Glutamatergic neuron (in vitro differentiated cells): ENCODE measurements around the gene L3MBTL1. TPM values are rescaled to one million over a fixed set of nuclear protein-coding genes. Genes with fewer than 3 reads are reported as not detected.

Experiments used
- DNase-seq: peaks from one replicate; pipeline ENCODE4 v3.0.0; 2022
- H3K27ac Mint-ChIP-seq: one replicate; pipeline ENCODE4 v1.8.0; 2020; ENCODE audit warnings: mild to moderate bottlenecking, mixed read lengths, inconsistent platforms; ENCODE audit not compliant: unreplicated experiment
- H3K27me3 Mint-ChIP-seq: one replicate; pipeline ENCODE4 v1.8.0; 2020; ENCODE audit warnings: mild to moderate bottlenecking, moderate library complexity, mixed read lengths, inconsistent platforms; ENCODE audit not compliant: unreplicated experiment
- H3K36me3 Mint-ChIP-seq: one replicate; pipeline ENCODE4 v1.8.0; 2020; ENCODE audit warnings: mild to moderate bottlenecking, mixed read lengths, inconsistent platforms; ENCODE audit not compliant: unreplicated experiment
- H3K4me1 Mint-ChIP-seq: one replicate; pipeline ENCODE4 v1.8.0; 2020; ENCODE audit warnings: mild to moderate bottlenecking, low read depth, mixed read lengths, inconsistent platforms; ENCODE audit not compliant: unreplicated experiment
- H3K4me3 Mint-ChIP-seq: one replicate; pipeline ENCODE4 v1.8.0; 2020; ENCODE audit warnings: mild to moderate bottlenecking, mixed read lengths, inconsistent platforms; ENCODE audit not compliant: unreplicated experiment
- H3K9me3 Mint-ChIP-seq: one replicate; pipeline ENCODE4 v1.8.0; 2020; ENCODE audit warnings: mild to moderate bottlenecking, moderate library complexity, mixed read lengths, inconsistent platforms; ENCODE audit not compliant: unreplicated experiment
- CTCF ChIP-seq: fragments of 200-600 bp; sonication (generic); IDR thresholded peaks from one replicate; pipeline ENCODE4 v1.5.0; 2021; ENCODE audit not compliant: partially characterized antibody, unreplicated experiment
- total RNA-seq: library from RNA; stranded (reverse); fragmentation: NEBNext Ultra II Directional; extraction: Animal tissue kit (Norgen Biotek cat#: 25700); gene quantifications from one replicate; pipeline ENCODE4 v1.2.1, GENCODE V29; 2021; ENCODE audit not compliant: unreplicated experiment

Gene L3MBTL1
- total RNA-seq, 1 donor from 2014 or later, result 19.9 TPM

GRCh38 chr20:43506238-43506637 lies 1.3 kb upstream of the L3MBTL1 start:
- Mint-ChIP-seq H3K27me3 (peaks cover 12% of the 10 kb centered on the region), H3K4me3 (peak overlapping the region; percentile 27), H3K4me1 (no peaks in the 10 kb centered on the region), H3K27ac (no peak overlapping the region), H3K9me3 (peaks cover 2% of the 10 kb centered on the region), H3K36me3 (no peaks in the 10 kb centered on the region)
- DNase-seq, result no peak
- no peak for TF ChIP-seq CTCF

DNA sequence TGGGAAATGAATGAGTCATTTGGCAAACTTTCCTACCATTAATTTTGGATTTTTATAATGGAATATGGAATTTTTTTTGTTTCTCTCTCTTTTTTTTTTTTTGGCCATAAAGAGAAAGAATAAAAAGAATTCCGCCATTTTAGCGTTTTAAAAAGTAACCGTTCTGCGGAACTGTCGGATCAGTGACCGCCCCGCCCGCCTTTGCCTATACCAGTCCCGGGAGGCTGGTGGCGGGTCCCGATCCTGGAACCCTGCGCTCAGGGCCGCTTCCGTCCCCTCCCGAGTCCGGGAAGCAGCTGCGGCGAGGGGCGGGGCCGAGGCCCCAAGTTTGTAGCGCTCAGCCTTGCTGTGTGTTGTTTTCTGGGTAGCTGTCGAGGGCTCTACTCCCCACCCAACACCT lies 609 bp downstream of the L3MBTL1 start:
- H3K4me1 Mint-ChIP-seq, result peaks cover 1% of the 10 kb centered on the region
- no peaks in the 10 kb centered on the region for H3K36me3 Mint-ChIP-seq
- no peak overlapping the region for H3K27ac Mint-ChIP-seq
- H3K27me3 Mint-ChIP-seq, result peaks cover 16% of the 10 kb centered on the region
- H3K4me3 Mint-ChIP-seq, result peak overlapping the region; percentile 84
- no peak for DNase-seq
- no peak for TF ChIP-seq CTCF
- H3K9me3 Mint-ChIP-seq, result peaks cover 4% of the 10 kb centered on the region

- H3K36me3 Mint-ChIP-seq, result no peaks in the 10 kb centered on the region
- DNase-seq, result no peak
- peaks cover 16% of the 10 kb centered on the region for H3K27me3 Mint-ChIP-seq
- H3K4me1 Mint-ChIP-seq, result peaks cover 1% of the 10 kb centered on the region
- H3K9me3 Mint-ChIP-seq, result peaks cover 6% of the 10 kb centered on the region
- no peak overlapping the region for H3K27ac Mint-ChIP-seq
- TF ChIP-seq CTCF, result no peak
- peak overlapping the region; percentile 30 for H3K4me3 Mint-ChIP-seq
These were observed 1.1 kb downstream of the L3MBTL1 start for GRCh38 chr20:43508604-43509040.

DNA sequence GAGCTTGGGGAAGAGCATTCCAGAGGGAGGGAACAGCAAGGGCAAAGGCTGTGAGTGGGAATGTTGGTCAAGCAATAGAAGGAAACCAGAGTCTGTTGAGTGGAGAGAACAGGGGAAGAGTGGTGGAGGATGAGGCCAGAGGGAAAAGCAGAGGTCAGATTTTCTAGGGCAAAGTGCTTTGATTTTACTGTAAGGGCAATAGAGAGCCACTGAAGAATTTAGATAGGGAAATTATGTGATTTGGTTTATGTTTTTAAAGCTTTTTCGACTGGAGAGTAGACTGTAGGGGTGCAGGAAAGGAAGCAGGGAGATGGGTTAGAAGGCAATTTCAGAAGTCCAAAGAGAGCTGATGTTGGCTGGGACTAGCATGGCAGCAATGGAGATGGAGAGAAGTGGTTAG lies 4.4 kb downstream of the L3MBTL1 start:
- no peak for DNase-seq
- Mint-ChIP-seq H3K27me3 (peaks cover 8% of the 10 kb centered on the region), H3K4me3 (no peak overlapping the region), H3K4me1 (peaks cover 1% of the 10 kb centered on the region), H3K36me3 (no peaks in the 10 kb centered on the region), H3K9me3 (peaks cover 5% of the 10 kb centered on the region), H3K27ac (no peak overlapping the region)
- TF ChIP-seq CTCF, result no peak

- DNase-seq, result no peak
- Mint-ChIP-seq H3K4me1 (peaks cover 1% of the 10 kb centered on the region), H3K27ac (no peak overlapping the region), H3K9me3 (peaks cover 5% of the 10 kb centered on the region), H3K27me3 (peaks cover 7% of the 10 kb centered on the region), H3K36me3 (no peaks in the 10 kb centered on the region), H3K4me3 (peak overlapping the region; percentile 93)
- no peak for TF ChIP-seq CTCF
These were observed 6.0 kb downstream of the L3MBTL1 start for GRCh38 chr20:43513372-43513930.
